NB4 (cell line): ENCODE results near the gene FREY1.

Experiments used
- DNase-seq: peaks from one replicate; pipeline ENCODE4 v3.0.0; 2010; ENCODE audit warnings: low read depth
- H3K4me3 ChIP-seq: one replicate; pipeline ENCODE4 v1.5.1; 2011; ENCODE audit warnings: mild to moderate bottlenecking, low read depth, low read length, moderate library complexity
- CTCF ChIP-seq: IDR thresholded peaks from one replicate; pipeline ENCODE4 v1.5.1; 2012; ENCODE audit warnings: low read depth, low read length
- MYC ChIP-seq: IDR thresholded peaks from 2 replicates; pipeline ENCODE4 v1.6.1; 2011; ENCODE audit warnings: low read depth, low read length
- POLR2A ChIP-seq: IDR thresholded peaks from 2 replicates; pipeline ENCODE4 v1.6.1; 2011; ENCODE audit warnings: mild to moderate bottlenecking; ENCODE audit not compliant: insufficient read length; ENCODE audit errors: extremely low read depth
- TF ChIP-seq, protein P1 (sequence below): IDR thresholded peaks from 2 replicates; pipeline ENCODE4 v1.6.1; 2011; ENCODE audit warnings: low read depth, low read length

Gene FREY1

DNA sequence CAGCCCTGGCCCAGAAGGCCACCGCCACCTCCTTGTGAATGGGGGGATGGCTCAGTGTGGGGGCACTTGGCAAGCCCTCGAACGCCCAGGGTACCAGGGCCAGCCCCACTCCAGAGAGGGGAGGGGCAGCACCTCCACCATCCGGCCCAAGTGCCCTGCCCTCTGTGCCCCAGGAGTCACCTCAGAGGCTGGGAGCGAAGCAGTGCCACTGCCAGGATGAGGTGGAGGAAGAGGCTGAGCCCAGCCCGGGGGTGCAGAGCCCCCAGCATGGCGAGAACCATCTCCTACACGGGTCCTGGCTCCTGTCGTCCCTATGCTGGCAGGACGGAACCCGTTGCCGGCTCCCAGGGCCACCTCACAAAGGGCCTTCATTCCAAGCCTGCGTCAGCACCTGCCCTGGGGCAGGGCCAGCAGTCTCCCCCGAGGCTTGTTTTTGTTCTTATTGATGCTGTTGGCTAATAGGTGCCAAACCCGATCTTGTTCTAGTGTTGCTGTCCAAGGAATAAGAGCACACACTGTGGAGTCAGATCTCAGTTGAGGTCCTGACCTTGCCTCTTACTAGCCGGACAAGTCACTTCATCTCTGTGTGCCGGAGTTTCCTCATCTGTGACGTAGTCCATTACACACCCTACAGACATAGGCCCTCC lies at the start of gene FREY1:
TSS of gene FREY1 (minus strand) at position 307 of the 647 bp plus-strand sequence. CDS start at position 281, 26 bp downstream.
- H3K4me3 ChIP-seq = no peak within 1 kb of the TSS
- DNase-seq = no peak
- TF ChIP-seq, protein P1, sequence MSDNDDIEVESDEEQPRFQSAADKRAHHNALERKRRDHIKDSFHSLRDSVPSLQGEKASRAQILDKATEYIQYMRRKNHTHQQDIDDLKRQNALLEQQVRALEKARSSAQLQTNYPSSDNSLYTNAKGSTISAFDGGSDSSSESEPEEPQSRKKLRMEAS = no peak
- TF ChIP-seq CTCF = no peak
- no peak for TF ChIP-seq MYC
- TF ChIP-seq POLR2A = no peak

DNA sequence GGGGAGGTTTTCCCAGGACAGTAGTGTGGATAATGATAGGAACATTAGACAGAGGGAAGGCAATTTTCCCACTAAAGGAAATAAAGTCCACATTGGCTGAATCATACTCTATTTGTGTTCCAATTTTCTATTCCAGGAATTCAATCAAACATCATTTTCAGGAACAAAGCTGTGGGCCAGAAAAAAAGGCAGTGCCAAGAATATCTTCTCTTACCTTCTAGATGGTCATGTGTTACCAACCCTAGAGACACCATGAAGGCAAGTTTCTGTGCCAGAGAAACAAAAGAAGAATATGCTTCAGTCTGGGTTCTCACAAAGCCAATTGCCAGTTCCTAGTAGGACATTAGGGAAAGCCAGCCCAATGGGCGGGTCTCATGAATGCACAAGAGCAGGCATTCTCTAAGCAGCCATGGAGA lies 42.9 kb upstream of the FREY1 start:
- TF ChIP-seq, protein P1 = no peak
- TF ChIP-seq POLR2A = no peak
- no peak for DNase-seq
- H3K4me3 ChIP-seq = no peak overlapping the region

- no peak for DNase-seq
- H3K4me3 ChIP-seq = no peak overlapping the region
- TF ChIP-seq MYC = no peak
- TF ChIP-seq, protein P1 = no peak
- no peak for TF ChIP-seq CTCF
- no peak for TF ChIP-seq POLR2A
These were observed 41.3 kb upstream of the FREY1 start for GRCh38 chr11:45948356-45948755.

GRCh38 chr11:45947885-45948284 lies 40.8 kb upstream of the FREY1 start:
- no peak for DNase-seq
- TF ChIP-seq MYC (no peak), POLR2A (no peak), CTCF (no peak)
- TF ChIP-seq, protein P1 = no peak
- H3K4me3 ChIP-seq = no peak overlapping the region

DNA sequence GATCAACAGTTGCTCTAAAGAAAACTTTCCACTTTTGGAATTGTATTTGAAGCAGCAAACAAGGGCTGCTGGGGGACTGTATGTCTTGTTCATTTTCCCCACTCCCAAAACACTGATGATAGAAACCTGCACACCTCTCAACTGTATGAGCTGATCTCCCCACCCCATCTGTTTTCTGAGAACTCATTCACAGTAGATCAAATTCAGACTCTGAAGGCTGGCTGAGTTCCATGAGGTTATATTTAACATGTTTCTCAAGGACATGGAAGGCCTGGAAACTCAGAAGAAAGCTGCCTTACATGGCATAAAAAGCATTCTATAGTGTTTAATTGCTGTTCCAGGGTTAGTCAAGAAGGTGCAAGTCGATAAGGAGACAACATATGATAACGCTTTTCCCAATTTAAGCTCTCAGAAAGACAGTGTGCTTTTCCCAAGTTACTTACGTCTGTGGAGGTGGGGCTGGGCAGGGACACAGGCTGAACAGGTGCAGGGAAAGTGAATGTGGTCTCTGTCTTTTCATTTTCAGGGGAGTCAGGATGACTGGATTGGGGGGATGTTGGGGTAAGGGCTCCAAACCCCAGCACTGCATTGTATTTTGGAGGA lies 38.4 kb upstream of the FREY1 start:
- TF ChIP-seq MYC (no peak), CTCF (no peak)
- DNase-seq = no peak
- no peak overlapping the region for H3K4me3 ChIP-seq

- no peak for DNase-seq
- TF ChIP-seq CTCF = no peak
- no peak for TF ChIP-seq MYC
- TF ChIP-seq POLR2A = no peak
- TF ChIP-seq, protein P1 = no peak
- H3K4me3 ChIP-seq = no peak overlapping the region
These were observed 35.3 kb upstream of the FREY1 start for GRCh38 chr11:45942381-45942780.
